Inferior parietal cortex (tissue), 1 donor: ENCODE data around the gene CLDN18.

Experiments
- DNase-seq: peaks from one replicate; pipeline ENCODE4 v3.0.0-alpha.2; 2016; ENCODE audit errors: extremely low spot score

CLDN18 gene

GRCh38 chr3:138062626-138063025 lies 52.7 kb downstream of the CLDN18 start:
- no peak for DNase-seq

- DNase-seq = no peak
These were observed 53.5 kb downstream of the CLDN18 start for GRCh38 chr3:138063416-138063815.

DNA sequence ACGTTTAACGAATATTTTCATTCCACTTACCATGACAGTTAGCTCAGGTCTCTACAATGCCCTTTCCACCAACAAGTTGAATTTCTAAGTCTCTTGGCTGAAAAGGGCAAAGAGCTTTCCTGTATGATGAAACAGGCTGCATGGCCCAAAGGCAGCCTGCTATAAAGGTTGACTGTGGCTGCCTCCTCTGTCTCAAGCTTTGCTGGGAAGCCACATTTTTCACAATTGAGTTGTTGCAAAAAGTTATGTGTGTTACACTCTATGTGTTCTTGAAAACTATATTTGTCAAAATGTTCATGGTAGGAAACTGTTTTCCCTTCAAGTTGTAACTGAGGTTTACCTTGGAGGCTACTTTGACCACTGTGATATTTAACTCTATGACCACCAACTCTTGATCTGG lies 56.0 kb downstream of the CLDN18 start:
- DNase-seq = no peak

GRCh38 chr3:138066383-138066782 lies 56.4 kb downstream of the CLDN18 start:
- no peak for DNase-seq

DNA sequence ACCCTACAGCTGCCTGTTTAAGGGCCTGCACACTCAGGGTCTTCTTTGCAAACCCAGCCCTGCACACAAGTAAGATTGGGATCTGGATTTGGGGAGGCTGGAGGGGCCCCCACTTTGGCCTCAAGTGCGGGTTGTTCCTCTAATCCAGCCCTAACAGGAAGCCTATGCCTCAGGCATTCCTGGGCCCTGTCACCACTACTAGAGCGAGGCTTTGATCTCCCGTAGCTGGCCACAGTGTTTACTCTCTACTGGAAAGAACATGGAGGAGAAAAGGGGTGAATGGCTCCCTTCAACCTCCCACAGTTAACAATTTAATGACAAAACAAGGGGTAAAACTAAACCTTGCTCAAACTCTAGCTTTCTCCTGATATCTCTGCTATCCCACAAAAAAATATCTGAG lies 57.0 kb downstream of the CLDN18 start:
- no peak for DNase-seq

DNA sequence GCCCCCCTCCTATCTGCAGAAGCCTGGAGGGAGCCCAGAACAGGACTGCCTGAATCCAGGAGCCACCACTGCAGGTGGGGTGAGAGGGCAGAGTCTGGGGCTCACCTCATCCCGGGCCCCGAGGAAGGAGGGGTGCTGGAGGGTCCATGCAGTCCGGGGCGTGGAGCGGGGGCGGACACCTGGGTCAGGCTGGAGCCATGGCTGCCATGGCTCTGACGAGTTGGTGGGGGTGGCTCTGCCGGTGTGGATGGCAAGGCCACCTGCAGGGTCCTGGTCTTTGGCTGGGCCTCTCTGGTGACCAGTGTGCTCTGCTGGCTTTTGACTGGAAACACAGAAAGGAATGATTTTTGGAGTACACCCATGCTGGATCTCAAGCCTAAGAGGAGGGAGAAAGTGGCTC lies 58.1 kb downstream of the CLDN18 start:
- no peak for DNase-seq

GRCh38 chr3:138068579-138069174 lies 58.7 kb downstream of the CLDN18 start:
- peak; percentile 85 for DNase-seq

DNA sequence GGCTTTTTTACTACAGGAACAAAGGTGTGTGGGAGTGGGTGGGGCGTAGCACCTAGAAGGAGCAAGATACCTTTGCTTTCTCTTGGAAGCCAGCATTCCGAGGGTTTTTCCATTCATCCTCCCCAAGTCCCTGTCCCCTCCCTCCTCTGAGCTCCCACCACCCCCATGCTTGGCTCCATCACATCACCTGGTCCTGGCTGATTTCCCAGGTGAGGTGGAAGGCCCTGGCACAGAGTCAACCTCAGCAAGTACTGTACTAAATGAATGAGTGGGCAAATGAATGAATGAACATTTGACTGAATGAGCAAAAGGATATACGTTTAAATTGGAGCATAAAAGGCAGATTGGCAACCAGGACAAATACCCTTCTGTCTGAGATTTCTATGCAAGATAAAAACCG lies 60.0 kb downstream of the CLDN18 start:
- no peak for DNase-seq

GRCh38 chr3:138072796-138073195 lies 62.8 kb downstream of the CLDN18 start:
- no peak for DNase-seq

- no peak for DNase-seq
These were observed 68.1 kb downstream of the CLDN18 start for GRCh38 chr3:138078096-138078495.

- no peak for DNase-seq
These were observed 69.0 kb downstream of the CLDN18 start for GRCh38 chr3:138078901-138079344.

DNA sequence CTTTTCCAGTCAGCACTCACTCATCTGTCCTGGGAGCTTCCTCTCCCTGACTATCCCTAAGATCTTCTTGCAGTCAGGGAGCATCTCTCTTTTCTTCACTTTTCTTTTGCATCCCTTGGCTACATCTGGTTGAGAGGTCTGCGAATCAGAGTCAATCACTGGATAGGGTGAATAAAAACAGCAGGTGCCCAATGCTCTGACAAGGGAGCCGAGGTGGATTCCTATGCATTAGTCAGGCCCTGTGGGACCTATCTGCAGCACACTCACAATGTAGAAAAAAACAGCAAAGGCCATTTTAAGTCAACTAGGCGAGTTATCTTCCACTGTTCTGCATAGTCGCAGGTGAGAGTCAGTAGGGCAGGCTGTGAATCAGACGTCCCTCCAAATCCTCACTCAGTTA lies 69.9 kb downstream of the CLDN18 start:
- DNase-seq = no peak

DNA sequence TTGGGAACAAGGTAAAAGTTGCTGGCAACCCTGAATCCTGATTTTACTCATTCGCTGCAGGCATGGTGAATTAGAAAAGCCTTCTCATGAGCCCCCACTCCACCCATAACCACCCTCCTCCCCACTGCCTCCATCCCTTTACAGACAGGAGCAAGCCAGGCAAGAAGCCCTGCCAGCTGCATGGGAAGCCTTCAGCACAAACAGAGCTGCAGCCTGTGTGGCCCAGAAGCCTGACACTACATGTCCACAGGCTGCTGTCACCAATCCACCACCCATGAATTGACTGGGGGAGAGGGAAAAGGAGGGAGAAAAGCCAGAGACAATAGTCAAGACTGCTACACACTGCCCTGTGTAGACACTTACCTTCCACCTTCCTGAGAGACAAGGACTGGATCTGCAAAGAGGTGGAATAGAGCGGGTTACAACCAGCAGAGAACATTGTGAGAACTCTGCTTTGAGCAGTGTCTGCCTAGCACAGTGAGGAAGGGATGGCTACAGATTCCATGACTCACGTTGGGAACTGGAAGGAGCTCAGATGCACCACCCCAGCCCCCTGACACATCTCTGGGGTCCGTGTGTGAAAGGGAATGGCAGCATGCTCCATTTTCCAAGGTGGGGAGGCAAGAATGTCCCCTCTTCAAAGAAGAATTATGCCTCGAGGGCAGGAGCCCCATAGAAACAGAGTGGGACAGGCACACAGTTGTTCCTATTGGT lies 71.6 kb downstream of the CLDN18 start:
- DNase-seq = no peak

DNA sequence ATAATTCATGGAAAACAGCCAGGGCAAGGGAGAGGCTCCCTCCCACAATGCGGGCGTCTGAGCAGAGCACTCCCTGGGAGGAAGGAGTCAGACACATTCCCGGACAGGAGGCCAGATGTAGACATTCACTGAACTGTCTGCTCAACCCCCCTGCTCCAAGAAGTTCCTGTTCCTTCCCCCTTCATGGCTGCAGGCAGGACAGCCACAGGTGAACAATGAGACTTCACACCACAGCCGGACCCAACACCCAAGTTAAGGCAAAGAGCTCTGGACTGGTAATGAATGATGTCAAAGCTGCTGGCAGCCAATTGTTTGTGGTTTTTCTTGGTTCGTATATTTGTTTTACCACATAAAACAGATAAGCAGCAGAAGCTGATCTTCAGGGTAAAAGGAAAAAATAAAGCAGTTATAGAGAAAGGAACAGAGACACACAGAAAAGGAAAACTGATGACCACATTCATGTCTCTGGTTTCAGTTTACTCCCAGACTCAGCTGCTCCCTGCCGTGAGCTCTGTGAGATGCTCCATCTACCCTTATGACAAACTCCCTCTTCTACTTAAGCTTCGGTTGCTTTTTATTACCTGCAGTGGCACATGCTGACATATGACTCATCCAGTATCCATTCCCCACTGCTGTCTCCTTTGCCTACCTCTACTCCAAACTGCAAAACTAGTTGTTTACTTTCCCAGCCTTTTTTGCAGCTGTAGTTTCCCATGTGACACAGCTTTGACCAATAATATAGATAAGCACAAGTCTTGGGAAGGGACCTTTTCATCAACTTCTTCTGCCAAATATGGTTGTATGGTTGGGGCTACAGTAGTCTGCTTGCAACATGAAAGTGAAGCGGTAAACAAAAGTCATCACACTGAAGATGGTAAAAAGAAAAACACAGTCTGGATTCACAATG lies 72.4 kb downstream of the CLDN18 start:
- DNase-seq = no peak

DNA sequence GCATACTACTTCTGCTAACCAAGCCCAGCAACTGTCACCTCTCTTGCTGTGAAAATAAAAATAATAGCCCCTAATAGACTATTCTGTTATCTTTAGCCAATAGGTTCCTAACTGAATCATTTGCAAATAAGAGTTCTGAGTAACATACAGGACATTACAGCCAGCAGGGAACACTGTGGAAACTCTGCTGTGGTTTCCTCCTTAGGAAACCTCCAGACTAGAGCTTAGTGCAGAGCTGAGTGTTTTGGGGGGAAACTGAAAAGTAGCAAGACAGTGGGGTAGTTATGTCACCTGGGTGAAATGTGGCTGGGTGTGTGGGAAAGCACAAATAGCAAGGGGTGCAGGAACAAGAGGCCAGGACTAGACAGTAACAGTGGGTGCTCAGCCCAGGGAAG lies 73.0 kb downstream of the CLDN18 start:
- no peak for DNase-seq
